RWPE1 (cell line): ENCODE measurements around the gene CTU1.
A peak's percentile ranks its signal among the peaks of the same experiment; 100 is the strongest.

Experiments used
- CTCF ChIA-PET: fragments of 350-600 bp; sonication (Branson Sonifier 250); formaldehyde crosslinking; extraction: SDS; loops from one replicate; lab custom pipeline; 2021; lab: Yijun Ruan, JAX
- POLR2A ChIA-PET: fragments of 400-600 bp; formaldehyde crosslinking; extraction: SDS; loops from one replicate; lab custom pipeline; 2020; ENCODE audit warnings: antibody characterized with exemption; ENCODE audit not compliant: low non-redundant PET; lab: Yijun Ruan, JAX
- DNase-seq: peaks from one replicate; pipeline ENCODE4 v3.0.0; 2012; ENCODE audit warnings: low spot score
- H3K27ac ChIP-seq: fragments of 450-650 bp; 2 replicates; pipeline ENCODE4 v1.5.1; 2017
- CTCF ChIP-seq: fragments of 450-650 bp; conservative IDR thresholded peaks from 2 replicates; pipeline ENCODE4 v1.5.1; 2017; ENCODE audit warnings: low read depth, mild to moderate bottlenecking

Gene CTU1

GRCh38 chr19:51101171-51101865 lies 6.9 kb downstream of the CTU1 start:
- POLR2A ChIA-PET = no interaction called here

GRCh38 chr19:51100601-51101000 lies 7.6 kb downstream of the CTU1 start:
- no peak for DNase-seq
- H3K27ac ChIP-seq = peak overlapping the region; percentile 4; the same call in 1 of the 2 replicates
- TF ChIP-seq CTCF = no peak
- ChIA-PET CTCF (interaction anchor here (2.3 kb wide), 1 partner anchor 80 kb away, joined by 12 read pairs; no protein-coding TSS in a partner anchor), POLR2A (interaction anchor here (0.6 kb wide), 1 partner anchor 77 kb away, joined by 3 read pairs; no protein-coding TSS in a partner anchor)

More at GRCh38 chr19:51101171-51101865, 6.9 kb downstream of the CTU1 start:
- CTCF ChIA-PET = interaction anchor here (2.3 kb wide), 1 partner anchor 80 kb away, joined by 12 read pairs; no protein-coding TSS in a partner anchor
- no peak for DNase-seq
- no peak for TF ChIP-seq CTCF
- no peak overlapping the region for H3K27ac ChIP-seq

GRCh38 chr19:51099047-51099382 lies 9.2 kb downstream of the CTU1 start:
- H3K27ac ChIP-seq = no peak overlapping the region
- ChIA-PET CTCF (interaction anchor here (2.3 kb wide), 1 partner anchor 78 kb away, joined by 12 read pairs; no protein-coding TSS in a partner anchor), POLR2A (no interaction called here)
- TF ChIP-seq CTCF = no peak
- DNase-seq = no peak

GRCh38 chr19:51098365-51099046 lies 9.7 kb downstream of the CTU1 start:
- peak overlapping the region; percentile 59 for H3K27ac ChIP-seq
- ChIA-PET POLR2A (no interaction called here), CTCF (interaction anchor here (0.7 kb wide), 1 partner anchor 33 kb away, joined by 4 read pairs; no protein-coding TSS in a partner anchor)
- DNase-seq = no peak
- no peak for TF ChIP-seq CTCF

GRCh38 chr19:51097796-51098195 lies 10.4 kb downstream of the CTU1 start:
- ChIA-PET POLR2A (no interaction called here), CTCF (interaction anchor here (0.7 to 1.1 kb wide), 2 partner anchors 32 to 176 kb away, joined by 3 to 4 read pairs; no protein-coding TSS in a partner anchor)
- peak overlapping the region; percentile 59 for H3K27ac ChIP-seq
- no peak for DNase-seq
- TF ChIP-seq CTCF = no peak

GRCh38 chr19:51097166-51097738 lies 11.0 kb downstream of the CTU1 start:
- DNase-seq = peak; percentile 80
- POLR2A ChIA-PET = interaction anchor here (0.9 kb wide), 1 partner anchor 78 kb away, joined by 4 read pairs; no protein-coding TSS in a partner anchor

More at GRCh38 chr19:51097166-51097738, 11.0 kb downstream of the CTU1 start:
- H3K27ac ChIP-seq = peak overlapping the region; percentile 59
- peak; percentile 60 for TF ChIP-seq CTCF
- CTCF ChIA-PET = interaction anchor here (0.6 to 4.5 kb wide), 5 partner anchors 78 to 506 kb away, joined by 3 to 64 read pairs (median 3); partner anchors contain the start of gene KLK10
